BLaER1 treated with 17β-estradiol and CSF1 and Interleukin-3, amounts not matched to agents 10 nM and 100 nM (cell line): ENCODE data around the gene ZNF507.

ENCODE experiments used
- H3K27ac ChIP-seq, 11 experiments: shearing (Covaris generic); formaldehyde crosslinking; 2 replicates each; pipeline ENCODE4 v1.8.1; 2022
- H3K27me3 ChIP-seq, 11 experiments: shearing (Covaris generic); formaldehyde crosslinking; 2 replicates each; pipeline ENCODE4 v1.8.1; 2022
- H3K36me3 ChIP-seq, 11 experiments: shearing (Covaris generic); formaldehyde crosslinking; 2 replicates each; pipeline ENCODE4 v1.8.1; 2022
- H3K4me1 ChIP-seq, 10 experiments: shearing (Covaris generic); formaldehyde crosslinking; 2 replicates each; pipeline ENCODE4 v1.8.1; 2022
- H3K4me2 ChIP-seq, 11 experiments: shearing (Covaris generic); formaldehyde crosslinking; 2 replicates each; pipeline ENCODE4 v1.8.1; 2022
- H3K4me3 ChIP-seq, 10 experiments: shearing (Covaris generic); formaldehyde crosslinking; 2 replicates each; pipeline ENCODE4 v1.8.1; 2022
- H3K9ac ChIP-seq, 11 experiments: shearing (Covaris generic); formaldehyde crosslinking; 2 replicates each; pipeline ENCODE4 v1.8.1; 2022
- H3K9me3 ChIP-seq, 11 experiments: shearing (Covaris generic); formaldehyde crosslinking; replicated peaks in 1 of 11; 2 replicates each; pipeline ENCODE4 v1.8.1; 2022
- H4K20me1 ChIP-seq, 11 experiments: shearing (Covaris generic); formaldehyde crosslinking; 2 replicates each; pipeline ENCODE4 v1.8.1; 2022
- Cebpa-rat ChIP-seq, 11 experiments: shearing (Covaris generic); IDR thresholded peaks; 2 replicates each; pipeline ENCODE4 v1.8.1; 2022

Gene ZNF507

DNA sequence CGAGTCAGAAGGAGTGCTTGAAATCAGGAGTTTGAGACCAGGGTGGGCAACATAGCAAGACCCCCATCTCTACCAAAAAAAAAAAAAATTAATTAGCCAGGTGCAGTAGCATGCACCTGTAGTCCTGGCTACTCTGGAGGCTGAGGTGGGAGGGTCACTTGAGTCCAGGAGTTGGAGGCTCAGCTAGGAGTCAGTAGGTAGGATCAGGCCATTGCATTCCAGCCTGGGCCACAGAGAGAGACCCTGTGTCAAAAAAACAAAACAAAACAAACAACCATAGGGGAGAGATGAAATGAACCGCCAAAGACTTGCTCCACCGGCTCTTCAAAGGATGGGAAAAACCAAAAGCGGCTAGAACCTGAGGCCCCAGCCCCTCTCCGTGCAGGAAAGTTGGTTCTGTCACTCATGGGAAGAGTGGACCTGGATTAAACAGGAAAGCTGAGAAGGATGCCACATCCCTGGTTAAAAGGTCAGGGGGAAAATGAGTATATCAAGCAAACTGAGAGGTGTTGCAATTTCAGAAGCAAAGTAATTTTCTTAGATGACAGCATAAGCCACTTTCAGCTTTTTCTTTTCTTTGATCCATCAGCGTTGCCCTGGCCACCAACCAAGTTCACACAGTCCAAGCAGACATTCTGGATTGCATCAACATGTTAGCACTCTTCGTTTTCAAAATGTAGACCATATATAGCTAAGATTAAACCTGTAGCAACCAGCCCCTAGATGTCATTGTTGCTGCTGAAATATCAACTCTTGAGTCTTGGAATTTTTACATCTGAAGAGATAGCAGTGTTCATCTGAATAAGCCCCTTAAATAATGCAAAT, 8.9 kb upstream of the ZNF507 start:
- H3K9ac ChIP-seq = no peak overlapping the region
- no peak overlapping the region for H3K4me3 ChIP-seq

DNA sequence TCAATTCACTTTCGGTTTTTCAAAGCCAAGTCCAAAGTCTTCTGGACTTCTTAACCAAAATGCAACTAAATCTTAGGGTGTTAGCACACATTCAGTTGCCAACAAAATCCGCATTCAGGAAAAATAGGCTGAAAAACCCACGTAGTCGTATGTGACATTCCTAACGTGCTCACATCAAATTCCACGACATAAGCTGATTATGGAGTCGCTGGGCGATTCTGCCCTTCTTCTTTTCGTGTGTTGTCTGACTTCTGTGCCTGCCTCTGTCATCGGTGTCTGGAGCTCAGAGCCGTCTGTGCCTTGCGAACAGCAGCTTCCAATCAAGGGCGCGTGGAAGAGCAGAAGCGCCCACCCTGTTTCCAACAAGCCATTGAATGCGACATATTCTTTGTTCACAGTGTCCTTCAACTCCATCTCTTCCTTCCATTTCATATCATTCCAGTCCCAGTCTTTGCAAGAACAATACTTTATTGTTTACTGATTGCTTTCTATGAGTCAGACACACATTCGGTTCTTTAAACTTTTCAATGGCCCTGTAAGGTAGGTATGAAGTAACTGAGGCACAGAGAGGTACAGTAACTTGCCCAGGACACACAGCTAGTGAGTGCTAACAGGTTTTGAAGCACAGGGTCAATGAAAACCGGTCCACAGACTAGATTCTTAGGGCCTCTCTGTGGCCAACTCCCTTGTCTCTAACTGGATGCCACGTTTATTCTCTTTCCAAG, 8.2 kb upstream of the ZNF507 start:
- Histone ChIP-seq H3K27ac (no peak overlapping the region), H3K9me3 (no peaks in the 10 kb centered on the region), H3K4me1 (no peaks in the 10 kb centered on the region), H3K4me3 (no peak overlapping the region), H3K9ac (no peak overlapping the region), H3K4me2 (no peak overlapping the region), H4K20me1 (peaks cover 0 to 38% (median 0%) of the 10 kb centered on the region in 11 experiments; a peak in 2 of 22 replicates), H3K27me3 (peaks cover 0 to 99% (median 0%) of the 10 kb centered on the region in 11 experiments; a peak in 7 of 22 replicates), H3K36me3 (no peaks in the 10 kb centered on the region)
- TF ChIP-seq Cebpa-rat (IDR thresholded peaks at IDR 0.05) = no peak

More for the DNA sequence above, 8.9 kb upstream of the ZNF507 start:
- Histone ChIP-seq H3K27me3 (peaks cover 0 to 99% (median 0%) of the 10 kb centered on the region in 11 experiments; a peak in 7 of 22 replicates), H3K36me3 (no peaks in the 10 kb centered on the region), H3K27ac (no peak overlapping the region), H3K4me2 (no peak overlapping the region), H3K9me3 (no peaks in the 10 kb centered on the region), H3K4me1 (no peaks in the 10 kb centered on the region), H4K20me1 (peaks cover 0 to 38% (median 0%) of the 10 kb centered on the region in 11 experiments; a peak in 2 of 22 replicates)
- TF ChIP-seq Cebpa-rat (IDR thresholded peaks at IDR 0.05) = no peak

GRCh38 chr19:32339423-32339822, 6.0 kb upstream of the ZNF507 start:
- Histone ChIP-seq H3K4me2 (no peak overlapping the region), H3K27ac (no peak overlapping the region), H3K9me3 (peaks cover 0 to 12% (median 0%) of the 10 kb centered on the region in 11 experiments; a peak in 1 of 22 replicates), H3K4me1 (no peaks in the 10 kb centered on the region), H3K36me3 (no peaks in the 10 kb centered on the region), H3K27me3 (peaks cover 0 to 99% (median 0%) of the 10 kb centered on the region in 11 experiments; a peak in 7 of 22 replicates), H3K4me3 (no peak overlapping the region), H3K9ac (no peak overlapping the region), H4K20me1 (peaks cover 0 to 40% (median 0%) of the 10 kb centered on the region in 11 experiments; a peak in 2 of 22 replicates)
- TF ChIP-seq Cebpa-rat (IDR thresholded peaks at IDR 0.05) = no peak

DNA sequence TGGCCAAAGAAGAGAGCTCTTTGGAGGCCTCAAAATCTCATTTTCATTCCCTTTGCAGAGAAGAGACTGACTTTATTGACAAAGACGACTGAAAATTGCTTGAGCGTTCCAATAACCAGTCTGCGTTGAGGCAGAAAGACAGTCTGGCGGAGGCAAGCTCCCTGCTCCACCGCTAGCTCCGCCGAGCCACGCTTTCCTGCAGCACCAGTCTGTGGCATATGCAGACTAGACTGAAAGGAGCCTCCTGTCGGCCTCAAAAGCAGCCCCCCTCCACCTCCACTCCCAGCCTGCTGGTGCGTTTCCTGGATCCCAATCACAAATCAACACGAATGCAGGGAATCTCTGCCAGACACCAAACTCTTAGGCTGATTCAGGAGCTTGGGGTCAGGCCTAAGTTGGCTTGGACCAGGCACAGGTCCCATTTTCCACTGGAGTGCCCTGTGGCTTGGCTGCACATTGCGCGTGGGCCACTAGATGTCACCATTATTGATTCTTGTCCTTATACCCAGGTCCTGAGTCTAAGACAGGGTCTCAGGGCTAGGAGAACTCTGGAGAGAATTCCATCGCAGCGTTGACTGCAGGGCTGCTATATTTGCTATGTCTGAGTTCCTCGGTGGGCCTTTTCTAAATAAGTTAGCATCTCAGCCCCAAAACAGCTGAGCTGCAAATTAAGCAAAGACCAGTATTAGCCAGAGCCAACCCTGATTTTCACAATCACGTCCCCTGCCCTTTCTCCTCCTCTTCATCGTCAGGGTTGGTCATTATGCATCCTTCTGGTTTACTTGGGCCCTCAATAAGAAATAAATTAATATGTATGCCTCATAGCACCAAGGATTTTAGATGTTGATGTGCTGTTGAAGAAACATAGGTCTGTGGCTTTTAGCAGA, 5.2 kb upstream of the ZNF507 start:
- Histone ChIP-seq H3K9ac (no peak overlapping the region), H3K27me3 (peaks cover 0 to 99% (median 0%) of the 10 kb centered on the region in 11 experiments; a peak in 7 of 22 replicates), H3K4me1 (peaks cover 0 to 1% (median 0%) of the 10 kb centered on the region in 10 experiments; a peak in 1 of 20 replicates), H3K36me3 (no peaks in the 10 kb centered on the region), H3K27ac (no peak overlapping the region), H3K9me3 (peaks cover 0 to 12% (median 0%) of the 10 kb centered on the region in 11 experiments; a peak in 2 of 22 replicates), H4K20me1 (peaks cover 0 to 40% (median 0%) of the 10 kb centered on the region in 11 experiments; a peak in 2 of 22 replicates), H3K4me2 (no peak overlapping the region), H3K4me3 (no peak overlapping the region)
- TF ChIP-seq Cebpa-rat (IDR thresholded peaks at IDR 0.05) = no peak

DNA sequence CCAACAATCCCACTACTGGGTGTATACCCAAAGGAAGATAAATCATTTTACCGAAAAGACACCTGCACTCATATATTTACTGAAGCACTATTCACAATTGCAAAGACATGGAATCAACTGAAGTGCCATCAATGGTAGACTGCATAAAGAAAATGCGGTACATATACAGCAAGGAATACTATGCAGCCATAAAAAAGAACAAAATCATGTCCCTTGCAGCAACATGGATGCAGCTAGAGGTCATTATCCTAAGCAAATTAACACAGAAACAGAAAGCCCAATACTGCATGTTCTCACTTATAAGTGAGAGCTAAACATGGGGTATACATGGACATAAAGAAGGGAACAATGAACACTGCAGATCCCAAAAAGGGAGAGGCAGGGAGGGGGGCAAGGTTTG, 2.7 kb upstream of the ZNF507 start:
- peaks cover 0 to 6% (median 3%) of the 10 kb centered on the region in 11 experiments; a peak in 9 of 22 replicates for H3K36me3 ChIP-seq
- no peak overlapping the region for H3K4me3 ChIP-seq
- H4K20me1 ChIP-seq = peaks cover 0 to 48% (median 5%) of the 10 kb centered on the region in 11 experiments; a peak in 11 of 22 replicates
- no peak overlapping the region for H3K9ac ChIP-seq
- TF ChIP-seq Cebpa-rat (IDR thresholded peaks at IDR 0.05) = no peak
- H3K4me2 ChIP-seq = no peak overlapping the region
- no peak overlapping the region for H3K27ac ChIP-seq
- peaks cover 0 to 99% (median 0%) of the 10 kb centered on the region in 11 experiments; a peak in 7 of 22 replicates for H3K27me3 ChIP-seq
- peaks cover 0 to 12% (median 0%) of the 10 kb centered on the region in 11 experiments; a peak in 2 of 22 replicates for H3K9me3 ChIP-seq
- H3K4me1 ChIP-seq = peaks cover 11 to 22% (median 15%) of the 10 kb centered on the region in 10 experiments

DNA sequence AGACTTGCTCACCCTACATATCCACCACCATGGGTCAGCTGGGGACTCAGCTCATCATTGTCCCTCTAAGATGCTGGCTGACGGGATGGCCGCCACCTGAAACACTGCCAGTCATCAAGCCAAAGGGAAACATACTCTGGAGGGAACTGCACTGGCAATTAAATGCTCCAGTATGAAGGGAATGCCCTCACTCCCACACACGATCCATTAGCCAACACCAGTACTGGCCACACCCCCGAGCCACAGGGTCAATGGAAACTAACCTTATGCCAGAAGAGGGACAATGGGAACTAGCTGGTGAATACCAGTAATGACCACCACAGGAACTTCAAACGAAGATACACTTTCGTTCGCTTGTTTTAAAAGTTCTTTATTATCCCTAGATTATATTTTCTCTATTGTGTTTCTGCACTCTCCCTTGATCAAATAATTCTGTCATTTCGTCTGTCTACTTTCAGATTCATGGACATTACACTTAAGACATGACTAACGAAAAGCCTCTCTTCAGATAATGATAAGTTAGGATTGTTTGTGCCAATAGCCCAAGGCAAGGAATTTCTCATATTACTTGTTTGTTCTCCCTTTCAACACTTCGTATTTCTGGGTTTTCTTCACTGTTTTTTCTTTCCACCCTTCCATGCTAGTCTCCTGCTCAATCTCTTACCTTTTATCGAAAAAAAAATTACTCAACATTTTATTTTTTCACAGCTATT, 1.7 kb upstream of the ZNF507 start:
- no peak overlapping the region for H3K4me3 ChIP-seq
- H3K9me3 ChIP-seq = peaks cover 0 to 12% (median 0%) of the 10 kb centered on the region in 11 experiments; a peak in 2 of 22 replicates
- peaks cover 0 to 16% (median 13%) of the 10 kb centered on the region in 11 experiments; a peak in 18 of 22 replicates for H3K36me3 ChIP-seq
- H3K9ac ChIP-seq = no peak overlapping the region
- H3K27ac ChIP-seq = no peak overlapping the region
- H3K27me3 ChIP-seq = peaks cover 0 to 99% (median 0%) of the 10 kb centered on the region in 11 experiments; a peak in 9 of 22 replicates
- H3K4me2 ChIP-seq = no peak overlapping the region
- TF ChIP-seq Cebpa-rat (IDR thresholded peaks at IDR 0.05) = no peak
- peaks cover 0 to 48% (median 14%) of the 10 kb centered on the region in 11 experiments; a peak in 14 of 22 replicates for H4K20me1 ChIP-seq
- H3K4me1 ChIP-seq = peaks cover 13 to 23% (median 16%) of the 10 kb centered on the region in 10 experiments

DNA sequence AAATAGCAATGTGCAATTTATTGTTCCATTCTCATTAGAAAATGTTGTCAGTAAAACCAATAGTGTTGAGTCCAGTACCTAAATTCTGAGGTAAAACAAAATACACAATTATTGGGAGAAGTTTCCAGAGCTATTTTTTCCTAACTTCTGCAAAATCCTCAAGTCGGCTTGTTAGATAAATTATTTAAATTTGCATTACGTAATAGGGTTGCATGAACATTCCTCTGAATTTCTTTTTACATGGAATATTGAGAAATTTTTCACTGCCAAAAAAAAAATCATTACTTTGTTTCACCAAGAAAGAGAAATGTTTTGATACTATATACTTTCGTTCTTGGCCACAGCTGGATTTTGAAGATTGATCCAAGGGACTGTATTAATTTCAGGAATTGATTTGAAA, 1.5 kb downstream of the ZNF507 start:
- peak overlapping the region; percentile 83 to 96 (median 92); a peak in 21 of 22 replicates for H3K4me2 ChIP-seq
- H4K20me1 ChIP-seq = peaks cover 10 to 67% (median 44%) of the 10 kb centered on the region in 11 experiments; a peak in 18 of 22 replicates
- no peak for TF ChIP-seq Cebpa-rat (IDR thresholded peaks at IDR 0.05)
- H3K27me3 ChIP-seq = peaks cover 0 to 94% (median 0%) of the 10 kb centered on the region in 11 experiments; a peak in 9 of 22 replicates
- H3K9me3 ChIP-seq = peaks cover 0 to 12% (median 0%) of the 10 kb centered on the region in 11 experiments; a peak in 2 of 22 replicates
- H3K4me3 ChIP-seq = peak overlapping the region in 7 of 10 experiments; percentile 72 to 87 (median 83); a peak in 13 of 20 replicates
- H3K9ac ChIP-seq = peak overlapping the region in 7 of 11 experiments; percentile 87 to 97 (median 95); a peak in 12 of 22 replicates
- peaks cover 0 to 38% (median 22%) of the 10 kb centered on the region in 11 experiments; a peak in 19 of 22 replicates for H3K36me3 ChIP-seq
- H3K27ac ChIP-seq = peak overlapping the region in 5 of 11 experiments; percentile 94 to 97 (median 97); a peak in 6 of 22 replicates
- H3K4me1 ChIP-seq = peaks cover 20 to 40% (median 30%) of the 10 kb centered on the region in 10 experiments
